Type B pancreatic cell (in vitro differentiated cells): ENCODE results near the gene ARHGAP6. TPM values are rescaled to one million over a fixed set of nuclear protein-coding genes. Genes with fewer than 3 reads are reported as not detected.

Source experiments
- DNase-seq: peaks from one replicate; pipeline ENCODE4 v3.0.0; 2021; ENCODE audit warnings: mixed read lengths; ENCODE audit not compliant: unreplicated experiment; ENCODE audit errors: extremely low spot score
- H3K27ac Mint-ChIP-seq: 2 replicates; pipeline ENCODE4 v1.8.0; 2021; ENCODE audit warnings: mild to moderate bottlenecking, mixed read lengths
- H3K27me3 Mint-ChIP-seq: 2 replicates; pipeline ENCODE4 v1.8.0; 2021; ENCODE audit warnings: mixed read lengths
- H3K36me3 Mint-ChIP-seq: 2 replicates; pipeline ENCODE4 v1.8.0; 2021; ENCODE audit warnings: mixed read lengths
- H3K4me1 Mint-ChIP-seq: one replicate; pipeline ENCODE4 v1.8.0; 2021; ENCODE audit warnings: mixed read lengths; ENCODE audit not compliant: unreplicated experiment
- H3K4me3 Mint-ChIP-seq: 2 replicates; pipeline ENCODE4 v1.8.0; 2021; ENCODE audit warnings: mild to moderate bottlenecking, mixed read lengths
- H3K9me3 Mint-ChIP-seq: 2 replicates; pipeline ENCODE4 v1.8.0; 2021; ENCODE audit warnings: mixed read lengths
- total RNA-seq: library from RNA; stranded (reverse); gene quantifications from 2 replicates; pipeline ENCODE4 v1.2.1, GENCODE V29; 2021; ENCODE audit warnings: low replicate concordance
- TF ChIP-seq, protein P1 (sequence below): fragments of 200-600 bp; sonication (generic); conservative IDR thresholded peaks from 2 replicates; pipeline ENCODE4 v1.5.0; 2021; ENCODE audit warnings: antibody characterized with exemption, mild to moderate bottlenecking

The ARHGAP6 gene
- total RNA-seq, 1 donor from 2014 or later = 10.1 TPM

DNA sequence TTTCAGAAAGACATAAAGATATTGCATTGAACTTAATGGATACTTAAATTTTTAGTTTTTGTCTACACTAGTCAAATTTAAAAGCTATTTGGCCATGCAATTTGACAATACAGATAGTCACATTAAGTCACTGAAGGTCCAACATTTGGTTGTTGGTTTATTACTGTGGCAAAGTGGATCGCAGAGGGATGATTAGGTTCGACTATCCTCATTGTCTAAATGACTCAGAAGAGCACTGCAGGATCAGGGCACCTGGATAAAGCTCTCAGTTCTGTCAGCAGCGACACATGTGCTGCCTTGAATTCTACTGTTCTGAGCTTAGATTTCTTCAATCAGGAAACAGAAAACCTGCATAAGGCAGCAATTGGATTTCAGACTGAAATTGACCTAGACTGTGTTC, 241.8 kb downstream of the ARHGAP6 start:
- peaks cover 4% of the 10 kb centered on the region for H3K9me3 Mint-ChIP-seq
- TF ChIP-seq, protein P1, sequence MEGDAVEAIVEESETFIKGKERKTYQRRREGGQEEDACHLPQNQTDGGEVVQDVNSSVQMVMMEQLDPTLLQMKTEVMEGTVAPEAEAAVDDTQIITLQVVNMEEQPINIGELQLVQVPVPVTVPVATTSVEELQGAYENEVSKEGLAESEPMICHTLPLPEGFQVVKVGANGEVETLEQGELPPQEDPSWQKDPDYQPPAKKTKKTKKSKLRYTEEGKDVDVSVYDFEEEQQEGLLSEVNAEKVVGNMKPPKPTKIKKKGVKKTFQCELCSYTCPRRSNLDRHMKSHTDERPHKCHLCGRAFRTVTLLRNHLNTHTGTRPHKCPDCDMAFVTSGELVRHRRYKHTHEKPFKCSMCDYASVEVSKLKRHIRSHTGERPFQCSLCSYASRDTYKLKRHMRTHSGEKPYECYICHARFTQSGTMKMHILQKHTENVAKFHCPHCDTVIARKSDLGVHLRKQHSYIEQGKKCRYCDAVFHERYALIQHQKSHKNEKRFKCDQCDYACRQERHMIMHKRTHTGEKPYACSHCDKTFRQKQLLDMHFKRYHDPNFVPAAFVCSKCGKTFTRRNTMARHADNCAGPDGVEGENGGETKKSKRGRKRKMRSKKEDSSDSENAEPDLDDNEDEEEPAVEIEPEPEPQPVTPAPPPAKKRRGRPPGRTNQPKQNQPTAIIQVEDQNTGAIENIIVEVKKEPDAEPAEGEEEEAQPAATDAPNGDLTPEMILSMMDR = no peak
- no peak overlapping the region for H3K4me3 Mint-ChIP-seq
- H3K27ac Mint-ChIP-seq = no peak overlapping the region
- peaks cover 4% of the 10 kb centered on the region for H3K4me1 Mint-ChIP-seq
- no peak for DNase-seq
- peaks cover 6% of the 10 kb centered on the region for H3K27me3 Mint-ChIP-seq
- H3K36me3 Mint-ChIP-seq = no peaks in the 10 kb centered on the region

DNA sequence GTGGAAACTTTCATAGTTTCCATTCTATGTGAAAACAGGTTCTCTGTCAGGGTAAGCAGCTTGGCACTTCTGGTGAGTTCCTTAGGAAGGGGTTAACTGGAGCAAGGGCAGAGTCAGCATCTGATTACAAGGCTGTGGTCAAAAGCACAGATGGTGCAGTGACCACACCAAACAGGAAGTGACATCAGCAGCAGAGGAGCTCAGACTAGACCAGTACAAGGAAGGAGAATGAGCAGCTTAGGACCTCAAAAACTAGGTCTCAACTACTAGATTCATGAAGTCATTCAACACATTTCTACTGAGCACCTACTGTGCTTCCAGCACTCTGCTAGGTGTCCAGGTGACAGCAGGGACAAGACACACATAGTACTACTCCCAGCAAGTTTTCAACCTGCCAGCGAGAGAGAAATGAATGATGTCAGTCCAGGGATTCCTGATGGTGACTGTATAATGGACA, 242.3 kb downstream of the ARHGAP6 start:
- no peak overlapping the region for H3K27ac Mint-ChIP-seq
- no peak overlapping the region for H3K4me3 Mint-ChIP-seq
- H3K9me3 Mint-ChIP-seq = peaks cover 4% of the 10 kb centered on the region
- H3K36me3 Mint-ChIP-seq = no peaks in the 10 kb centered on the region
- TF ChIP-seq, protein P1 = no peak
- H3K27me3 Mint-ChIP-seq = peaks cover 6% of the 10 kb centered on the region
- DNase-seq = no peak
- peaks cover 4% of the 10 kb centered on the region for H3K4me1 Mint-ChIP-seq

GRCh38 chrX:11422525-11422857, 243.2 kb downstream of the ARHGAP6 start:
- TF ChIP-seq, protein P1 = no peak
- H3K9me3 Mint-ChIP-seq = peaks cover 4% of the 10 kb centered on the region

GRCh38 chrX:11421805-11422524, 243.8 kb downstream of the ARHGAP6 start:
- H3K36me3 Mint-ChIP-seq = no peaks in the 10 kb centered on the region
- no peak overlapping the region for H3K4me3 Mint-ChIP-seq
- peaks cover 4% of the 10 kb centered on the region for H3K9me3 Mint-ChIP-seq
- no peak for DNase-seq
- peaks cover 4% of the 10 kb centered on the region for H3K27me3 Mint-ChIP-seq
- H3K4me1 Mint-ChIP-seq = peaks cover 4% of the 10 kb centered on the region
- no peak overlapping the region for H3K27ac Mint-ChIP-seq
- TF ChIP-seq, protein P1 = no peak

More at GRCh38 chrX:11422525-11422857, 243.2 kb downstream of the ARHGAP6 start:
- Mint-ChIP-seq H3K27ac (no peak overlapping the region), H3K36me3 (no peaks in the 10 kb centered on the region), H3K27me3 (peaks cover 6% of the 10 kb centered on the region), H3K4me1 (peaks cover 4% of the 10 kb centered on the region), H3K4me3 (no peak overlapping the region)
- no peak for DNase-seq

GRCh38 chrX:11420851-11421250, 244.9 kb downstream of the ARHGAP6 start:
- TF ChIP-seq, protein P1 = no peak
- Mint-ChIP-seq H3K27ac (no peak overlapping the region), H3K4me3 (no peak overlapping the region), H3K27me3 (no peaks in the 10 kb centered on the region), H3K9me3 (peaks cover 4% of the 10 kb centered on the region), H3K4me1 (peaks cover 4% of the 10 kb centered on the region), H3K36me3 (no peaks in the 10 kb centered on the region)
- DNase-seq = no peak
